Neuronal stem cell (in vitro differentiated cells): Measurements from ENCODE around the gene BLACAT1.

Experiments
- DNase-seq: peaks from one replicate; pipeline ENCODE4 v3.0.0-alpha.2; 2013; ENCODE audit warnings: low spot score
- H2AFZ ChIP-seq: one replicate; pipeline ENCODE4 v1.6.1; 2013; ENCODE audit warnings: mild to moderate bottlenecking, low read length, inconsistent platforms
- H2AK5ac ChIP-seq: 2 replicates; pipeline ENCODE4 v1.6.1; 2013; ENCODE audit warnings: low read depth, mild to moderate bottlenecking, inconsistent platforms, low read length, moderate library complexity, mixed read lengths
- H2BK120ac ChIP-seq: 2 replicates; pipeline ENCODE4 v1.6.1; 2013; ENCODE audit warnings: low read depth, mild to moderate bottlenecking, inconsistent platforms, low read length, moderate library complexity, mixed read lengths
- H2BK12ac ChIP-seq: one replicate; pipeline ENCODE4 v1.6.1; 2013; ENCODE audit warnings: low read length, inconsistent platforms
- H2BK15ac ChIP-seq: 2 replicates; pipeline ENCODE4 v1.6.1; 2013; ENCODE audit warnings: mild to moderate bottlenecking, low read length, inconsistent platforms, mixed read lengths
- H2BK5ac ChIP-seq: one replicate; pipeline ENCODE4 v1.6.1; 2013; ENCODE audit warnings: inconsistent platforms, mild to moderate bottlenecking, low read length, moderate library complexity
- H3K14ac ChIP-seq: one replicate; pipeline ENCODE4 v1.6.1; 2013; ENCODE audit warnings: low read length, inconsistent platforms
- H3K18ac ChIP-seq: 2 replicates; pipeline ENCODE4 v1.6.1; 2013; ENCODE audit warnings: low read length, inconsistent platforms
- H3K23ac ChIP-seq: 2 replicates; pipeline ENCODE4 v1.6.1; 2013; ENCODE audit warnings: low read depth, mild to moderate bottlenecking, mixed read lengths, low read length, inconsistent platforms; ENCODE audit not compliant: poor library complexity
- H3K27ac ChIP-seq: replicated peaks from 3 replicates; pipeline ENCODE4 v1.5.1; 2013; ENCODE audit warnings: low read length, inconsistent platforms
- H3K27me3 ChIP-seq, 3 experiments: 2 replicates each; pipeline ENCODE4 v1.6.1; 2013; ENCODE audit warnings: low read length in 3 of 3, mild to moderate bottlenecking in 2 of 3, inconsistent platforms in 1 of 3, low read depth in 1 of 3, mixed read lengths in 1 of 3, moderate library complexity in 1 of 3; ENCODE audit not compliant: control insufficient read depth in 3 of 3, insufficient read depth in 3 of 3
- H3K36me3 ChIP-seq, 2 donors: replicated peaks in 1 of 2; 2 replicates each; pipeline ENCODE4 v1.6.1; 2013; ENCODE audit warnings: low read length in 2 of 2; ENCODE audit not compliant: control insufficient read depth in 2 of 2, insufficient read depth in 2 of 2
- H3K4ac ChIP-seq: 2 replicates; pipeline ENCODE4 v1.6.1; 2013; ENCODE audit warnings: inconsistent platforms, mild to moderate bottlenecking, low read length, moderate library complexity
- H3K4me1 ChIP-seq, 2 donors: 1 replicate in 1 of 2; 2 replicates in 1 of 2; pipeline ENCODE4 v1.6.1; 2013; ENCODE audit warnings: low read length in 2 of 2, low read depth in 1 of 2; ENCODE audit not compliant: control insufficient read depth in 2 of 2, insufficient read depth in 1 of 2
- H3K4me2 ChIP-seq: one replicate; pipeline ENCODE4 v1.6.1; 2013; ENCODE audit warnings: mild to moderate bottlenecking, low read length, inconsistent platforms; ENCODE audit not compliant: insufficient read depth, poor library complexity, severe bottlenecking
- H3K4me3 ChIP-seq, 2 donors: 2 replicates each; pipeline ENCODE4 v1.5.1; 2013; ENCODE audit warnings: low read length in 2 of 2, mild to moderate bottlenecking in 2 of 2, inconsistent platforms in 1 of 2, moderate library complexity in 1 of 2
- H3K79me1 ChIP-seq: one replicate; pipeline ENCODE4 v1.6.1; 2013; ENCODE audit warnings: low read depth, mild to moderate bottlenecking, inconsistent platforms, low read length, moderate library complexity
- H3K9ac ChIP-seq: one replicate; pipeline ENCODE4 v1.6.1; 2013; ENCODE audit warnings: mild to moderate bottlenecking, low read depth, low read length, inconsistent platforms; ENCODE audit not compliant: poor library complexity
- H3K9me3 ChIP-seq, 2 donors: replicated peaks in 1 of 2; 2 replicates each; pipeline versions ENCODE3 to v1.6.1; 2013; ENCODE audit warnings: low read length in 2 of 2, mild to moderate bottlenecking in 2 of 2, inconsistent platforms in 1 of 2, low read depth in 1 of 2, mixed read lengths in 1 of 2, moderate library complexity in 1 of 2; ENCODE audit not compliant: control insufficient read depth in 2 of 2, insufficient read depth in 1 of 2
- H4K8ac ChIP-seq: one replicate; pipeline ENCODE4 v1.6.1; 2013; ENCODE audit warnings: low read depth, mild to moderate bottlenecking, inconsistent platforms, low read length, moderate library complexity
- H4K91ac ChIP-seq: one replicate; pipeline ENCODE4 v1.6.1; 2013; ENCODE audit warnings: low read length, low read depth, mild to moderate bottlenecking, inconsistent platforms; ENCODE audit not compliant: poor library complexity
- WGBS, 2 donors: extraction: QIAGEN DNeasy Blood & Tissue Kit; methylation state at CpG; one replicate each; pipeline ENCODE4 v1.1.7; 2013; ENCODE audit warnings: missing lambda C conversion rate in 2 of 2, mixed read lengths in 1 of 2; ENCODE audit not compliant: insufficient read length in 2 of 2, insufficient replicate concordance in 1 of 2; ENCODE audit errors: extremely low coverage in 2 of 2; 5-methylcytosine and 5-hydroxymethylcytosine counted together

Gene BLACAT1

GRCh38 chr1:205420938-205421337 lies 34.9 kb downstream of the BLACAT1 start:
- Histone ChIP-seq H3K4ac (no peak overlapping the region), H3K27me3 (peaks cover 0 to 60% (median 0%) of the 10 kb centered on the region in 3 experiments), H3K4me3 (no peak overlapping the region), H3K9ac (no peak overlapping the region), H3K79me1 (no peaks in the 10 kb centered on the region), H3K4me1 (peaks cover 0 to 3% of the 10 kb centered on the region in 2 donors), H2BK15ac (no peak overlapping the region), H3K23ac (no peak overlapping the region), H2AK5ac (no peak overlapping the region), H3K9me3 (no peaks in the 10 kb centered on the region), H2AFZ (no peak overlapping the region), H3K18ac (no peak overlapping the region), H2BK120ac (no peak overlapping the region), H2BK5ac (no peak overlapping the region), H3K27ac (no peak overlapping the region), H3K4me2 (no peak overlapping the region), H4K91ac (no peak overlapping the region), H3K36me3 (peaks cover 0 to 11% of the 10 kb centered on the region in 2 donors), H3K14ac (no peak overlapping the region), H2BK12ac (no peak overlapping the region), H4K8ac (no peak overlapping the region)
- no CpG with 5 or more reads among the region's 2 CpGs for WGBS, 2 donors
- DNase-seq: no peak

GRCh38 chr1:205417870-205418635 lies 37.8 kb downstream of the BLACAT1 start:
- H2AFZ ChIP-seq: no peak overlapping the region
- no peak overlapping the region for H3K4me2 ChIP-seq
- H3K4ac ChIP-seq: no peak overlapping the region
- no peak overlapping the region for H2AK5ac ChIP-seq
- WGBS, 2 donors: no CpG with 5 or more reads among the region's 10 CpGs
- H4K8ac ChIP-seq: no peak overlapping the region
- no peaks in the 10 kb centered on the region for H3K79me1 ChIP-seq
- no peak overlapping the region for H2BK5ac ChIP-seq
- H3K9me3 ChIP-seq: no peaks in the 10 kb centered on the region
- H3K9ac ChIP-seq: no peak overlapping the region
- no peak overlapping the region for H3K27ac ChIP-seq
- H2BK12ac ChIP-seq: no peak overlapping the region
- H3K14ac ChIP-seq: no peak overlapping the region
- H2BK120ac ChIP-seq: no peak overlapping the region
- no peak overlapping the region for H4K91ac ChIP-seq
- peaks cover 0 to 38% (median 0%) of the 10 kb centered on the region in 3 experiments for H3K27me3 ChIP-seq
- no peak overlapping the region for H3K4me3 ChIP-seq
- no peak overlapping the region for H2BK15ac ChIP-seq
- no peaks in the 10 kb centered on the region for H3K4me1 ChIP-seq
- peaks cover 0 to 11% of the 10 kb centered on the region in 2 donors for H3K36me3 ChIP-seq
- no peak overlapping the region for H3K18ac ChIP-seq
- H3K23ac ChIP-seq: no peak overlapping the region
- DNase-seq: no peak

- H3K36me3 ChIP-seq: peaks cover 0 to 11% of the 10 kb centered on the region in 2 donors
- H2AFZ ChIP-seq: no peak overlapping the region
- H3K18ac ChIP-seq: no peak overlapping the region
- no peak overlapping the region for H3K9ac ChIP-seq
- no peak for DNase-seq
- H3K79me1 ChIP-seq: no peaks in the 10 kb centered on the region
- H3K4ac ChIP-seq: no peak overlapping the region
- no peak overlapping the region for H2BK5ac ChIP-seq
- no peak overlapping the region for H2BK12ac ChIP-seq
- H2BK15ac ChIP-seq: no peak overlapping the region
- WGBS, 2 donors: no CpG with 5 or more reads among the region's 2 CpGs
- no peak overlapping the region for H3K14ac ChIP-seq
- no peak overlapping the region for H3K27ac ChIP-seq
- no peak overlapping the region for H3K4me3 ChIP-seq
- H2BK120ac ChIP-seq: no peak overlapping the region
- H3K9me3 ChIP-seq: no peaks in the 10 kb centered on the region
- H4K91ac ChIP-seq: no peak overlapping the region
- H3K4me1 ChIP-seq: no peaks in the 10 kb centered on the region
- H3K27me3 ChIP-seq: peaks cover 0 to 23% (median 0%) of the 10 kb centered on the region in 3 experiments
- no peak overlapping the region for H3K23ac ChIP-seq
- no peak overlapping the region for H2AK5ac ChIP-seq
- no peak overlapping the region for H4K8ac ChIP-seq
- no peak overlapping the region for H3K4me2 ChIP-seq
Measured at GRCh38 chr1:205416322-205416721, 39.5 kb downstream of the BLACAT1 start.

- no peak overlapping the region for H4K91ac ChIP-seq
Measured at GRCh38 chr1:205410581-205411298, 45.1 kb downstream of the BLACAT1 start.

More at GRCh38 chr1:205410581-205411298, 45.1 kb downstream of the BLACAT1 start:
- no peak overlapping the region for H3K4me3 ChIP-seq
- H3K27ac ChIP-seq: no peak overlapping the region
- no peak overlapping the region for H3K18ac ChIP-seq
- H3K4me2 ChIP-seq: no peak overlapping the region
- no peak overlapping the region for H2BK12ac ChIP-seq
- peaks cover 0 to 4% (median 0%) of the 10 kb centered on the region in 3 experiments for H3K27me3 ChIP-seq
- no peak overlapping the region for H2BK120ac ChIP-seq
- H2BK5ac ChIP-seq: no peak overlapping the region
- H3K9me3 ChIP-seq: peaks cover 0 to 7% of the 10 kb centered on the region in 2 donors
- H3K4me1 ChIP-seq: no peaks in the 10 kb centered on the region
- H2BK15ac ChIP-seq: no peak overlapping the region
- H3K4ac ChIP-seq: no peak overlapping the region
- H4K8ac ChIP-seq: no peak overlapping the region
- H3K23ac ChIP-seq: no peak overlapping the region
- peaks cover 0 to 2% of the 10 kb centered on the region in 2 donors for H3K36me3 ChIP-seq
- no peak overlapping the region for H2AK5ac ChIP-seq
- no peak overlapping the region for H2AFZ ChIP-seq
- DNase-seq: no peak
- no peak overlapping the region for H3K9ac ChIP-seq
- H3K79me1 ChIP-seq: no peaks in the 10 kb centered on the region
- H3K14ac ChIP-seq: no peak overlapping the region
- WGBS, 2 donors: no CpG with 5 or more reads among the region's 5 CpGs
